ENCODE data around the gene RGS14.

The RGS14 gene

GRCh38 chr5:177314376-177315342 is 43.1 kb upstream of the RGS14 start:
- no peaks in the 10 kb centered on the region for H3K27me3 ChIP-seq (ENCODE audit: control insufficient read depth, insufficient read depth, low read length)
- no peak overlapping the region for H3K4me3 ChIP-seq (ENCODE audit: low read length)
- no peaks in the 10 kb centered on the region for H3K36me3 ChIP-seq (ENCODE audit: control insufficient read depth, insufficient read depth, low read length)
- no peak overlapping the region for H3K9ac ChIP-seq (ENCODE audit: low read length)
- no peak overlapping the region for H3K27ac ChIP-seq (ENCODE audit: low read depth, low read length)
- H3K4me1 ChIP-seq (ENCODE audit: control insufficient read depth, insufficient read depth, low read length): no peaks in the 10 kb centered on the region

- no peaks in the 10 kb centered on the region for H3K27me3 ChIP-seq (ENCODE audit: control insufficient read depth, insufficient read depth, low read length)
Measured at GRCh38 chr5:177315411-177315810, 42.3 kb upstream of the RGS14 start.

GRCh38 chr5:177316005-177316404 is 41.7 kb upstream of the RGS14 start:
- Histone ChIP-seq H3K27ac (ENCODE audit: low read depth, low read length) (no peak overlapping the region), H3K4me1 (ENCODE audit: control insufficient read depth, insufficient read depth, low read length) (no peaks in the 10 kb centered on the region), H3K36me3 (ENCODE audit: control insufficient read depth, insufficient read depth, low read length) (no peaks in the 10 kb centered on the region), H3K9ac (ENCODE audit: low read length) (no peak overlapping the region), H3K27me3 (ENCODE audit: control insufficient read depth, insufficient read depth, low read length) (no peaks in the 10 kb centered on the region), H3K4me3 (ENCODE audit: low read length) (no peak overlapping the region)

More at GRCh38 chr5:177315411-177315810, 42.3 kb upstream of the RGS14 start:
- H3K4me1 ChIP-seq (ENCODE audit: control insufficient read depth, insufficient read depth, low read length): no peaks in the 10 kb centered on the region
- no peaks in the 10 kb centered on the region for H3K36me3 ChIP-seq (ENCODE audit: control insufficient read depth, insufficient read depth, low read length)
- H3K4me3 ChIP-seq (ENCODE audit: low read length): no peak overlapping the region
- H3K27ac ChIP-seq (ENCODE audit: low read depth, low read length): no peak overlapping the region
- H3K9ac ChIP-seq (ENCODE audit: low read length): no peak overlapping the region

- Histone ChIP-seq H3K27me3 (ENCODE audit: control insufficient read depth, insufficient read depth, low read length) (no peaks in the 10 kb centered on the region), H3K36me3 (ENCODE audit: control insufficient read depth, insufficient read depth, low read length) (no peaks in the 10 kb centered on the region), H3K9ac (ENCODE audit: low read length) (no peak overlapping the region), H3K4me1 (ENCODE audit: control insufficient read depth, insufficient read depth, low read length) (no peaks in the 10 kb centered on the region), H3K4me3 (ENCODE audit: low read length) (no peak overlapping the region), H3K27ac (ENCODE audit: low read depth, low read length) (no peak overlapping the region)
Measured at GRCh38 chr5:177317959-177318377, 39.8 kb upstream of the RGS14 start.

GRCh38 chr5:177319913-177320588 is 37.7 kb upstream of the RGS14 start:
- Histone ChIP-seq H3K36me3 (ENCODE audit: control insufficient read depth, insufficient read depth, low read length) (no peaks in the 10 kb centered on the region), H3K9ac (ENCODE audit: low read length) (no peak overlapping the region), H3K27ac (ENCODE audit: low read depth, low read length) (no peak overlapping the region), H3K4me1 (ENCODE audit: control insufficient read depth, insufficient read depth, low read length) (no peaks in the 10 kb centered on the region), H3K4me3 (ENCODE audit: low read length) (no peak overlapping the region), H3K27me3 (ENCODE audit: control insufficient read depth, insufficient read depth, low read length) (no peaks in the 10 kb centered on the region)

GRCh38 chr5:177320879-177321278 is 36.8 kb upstream of the RGS14 start:
- Histone ChIP-seq H3K4me3 (ENCODE audit: low read length) (no peak overlapping the region), H3K36me3 (ENCODE audit: control insufficient read depth, insufficient read depth, low read length) (no peaks in the 10 kb centered on the region), H3K4me1 (ENCODE audit: control insufficient read depth, insufficient read depth, low read length) (no peaks in the 10 kb centered on the region), H3K27me3 (ENCODE audit: control insufficient read depth, insufficient read depth, low read length) (no peaks in the 10 kb centered on the region), H3K9ac (ENCODE audit: low read length) (no peak overlapping the region), H3K27ac (ENCODE audit: low read depth, low read length) (no peak overlapping the region)

- Histone ChIP-seq H3K27ac (ENCODE audit: low read depth, low read length) (no peak overlapping the region), H3K9ac (ENCODE audit: low read length) (no peak overlapping the region), H3K4me1 (ENCODE audit: control insufficient read depth, insufficient read depth, low read length) (no peaks in the 10 kb centered on the region), H3K36me3 (ENCODE audit: control insufficient read depth, insufficient read depth, low read length) (peaks cover 9% of the 10 kb centered on the region), H3K4me3 (ENCODE audit: low read length) (no peak overlapping the region), H3K27me3 (ENCODE audit: control insufficient read depth, insufficient read depth, low read length) (no peaks in the 10 kb centered on the region)
Measured at GRCh38 chr5:177325868-177326381, 31.8 kb upstream of the RGS14 start.

GRCh38 chr5:177327539-177328522 is 29.9 kb upstream of the RGS14 start:
- H3K36me3 ChIP-seq (ENCODE audit: control insufficient read depth, insufficient read depth, low read length): peaks cover 15% of the 10 kb centered on the region
- peak overlapping the region; percentile 4 for H3K27ac ChIP-seq (ENCODE audit: low read depth, low read length)

GRCh38 chr5:177328545-177329231 is 29.0 kb upstream of the RGS14 start:
- H3K4me1 ChIP-seq (ENCODE audit: control insufficient read depth, insufficient read depth, low read length): no peaks in the 10 kb centered on the region
- H3K4me3 ChIP-seq (ENCODE audit: low read length): no peak overlapping the region
- no peak overlapping the region for H3K9ac ChIP-seq (ENCODE audit: low read length)
- no peak overlapping the region for H3K27ac ChIP-seq (ENCODE audit: low read depth, low read length)
- no peaks in the 10 kb centered on the region for H3K27me3 ChIP-seq (ENCODE audit: control insufficient read depth, insufficient read depth, low read length)
- peaks cover 23% of the 10 kb centered on the region for H3K36me3 ChIP-seq (ENCODE audit: control insufficient read depth, insufficient read depth, low read length)

More at GRCh38 chr5:177327539-177328522, 29.9 kb upstream of the RGS14 start:
- H3K4me1 ChIP-seq (ENCODE audit: control insufficient read depth, insufficient read depth, low read length): no peaks in the 10 kb centered on the region
- H3K9ac ChIP-seq (ENCODE audit: low read length): no peak overlapping the region
- H3K27me3 ChIP-seq (ENCODE audit: control insufficient read depth, insufficient read depth, low read length): no peaks in the 10 kb centered on the region
- no peak overlapping the region for H3K4me3 ChIP-seq (ENCODE audit: low read length)

GRCh38 chr5:177329883-177330282 is 27.8 kb upstream of the RGS14 start:
- Histone ChIP-seq H3K4me1 (ENCODE audit: control insufficient read depth, insufficient read depth, low read length) (no peaks in the 10 kb centered on the region), H3K9ac (ENCODE audit: low read length) (no peak overlapping the region), H3K27me3 (ENCODE audit: control insufficient read depth, insufficient read depth, low read length) (no peaks in the 10 kb centered on the region), H3K27ac (ENCODE audit: low read depth, low read length) (no peak overlapping the region), H3K4me3 (ENCODE audit: low read length) (no peak overlapping the region), H3K36me3 (ENCODE audit: control insufficient read depth, insufficient read depth, low read length) (peaks cover 34% of the 10 kb centered on the region)

- H3K4me3 ChIP-seq (ENCODE audit: low read length): no peak overlapping the region
- H3K36me3 ChIP-seq (ENCODE audit: control insufficient read depth, insufficient read depth, low read length): peaks cover 45% of the 10 kb centered on the region
- no peaks in the 10 kb centered on the region for H3K27me3 ChIP-seq (ENCODE audit: control insufficient read depth, insufficient read depth, low read length)
- H3K4me1 ChIP-seq (ENCODE audit: control insufficient read depth, insufficient read depth, low read length): no peaks in the 10 kb centered on the region
- no peak overlapping the region for H3K9ac ChIP-seq (ENCODE audit: low read length)
- no peak overlapping the region for H3K27ac ChIP-seq (ENCODE audit: low read depth, low read length)
Measured at GRCh38 chr5:177330991-177331842, 26.5 kb upstream of the RGS14 start.
